Endothelial cell of umbilical vein (primary cell): ENCODE data around the gene HDAC9. TPM values are rescaled to one million over a fixed set of nuclear protein-coding genes. Genes with fewer than 3 reads are reported as not detected.

Experiments
- BruUV-seq: library from RNA; stranded (reverse); fragments of 400-500 nt; replicated peaks from 2 replicates; lab custom pipeline; 2021; lab: Mats Ljungman, UMichigan
- CTCF ChIA-PET: fragments of 300-600, 350-600 bp; sonication (Branson Sonifier 250); formaldehyde crosslinking; loops from one replicate; lab custom pipeline; 2021; ENCODE audit warnings: antibody characterized with exemption, inconsistent platforms; lab: Charles Lee
- POLR2A ChIA-PET: fragments of 300-600, 350-600 bp; sonication (Branson Sonifier 250); formaldehyde crosslinking; loops from one replicate; lab custom pipeline; 2021; ENCODE audit warnings: antibody characterized with exemption, inconsistent platforms; lab: Charles Lee
- DNase-seq: peaks from one replicate; pipeline ENCODE4 v3.0.0-alpha.2; 2011; ENCODE audit warnings: low read depth, low spot score
- FAIRE-seq: peaks from 2 replicates; lab custom pipeline; 2011; peaks lifted over from hg19 to GRCh38; lab: Jason Lieb, UNC
- H2AFZ ChIP-seq: 2 replicates; pipeline ENCODE4 v1.6.0; 2012; ENCODE audit warnings: low read depth, low read length, control low read depth, inconsistent platforms
- H3K27ac ChIP-seq: 2 replicates; pipeline ENCODE4 v1.5.1; 2011; ENCODE audit warnings: low read depth, mild to moderate bottlenecking, control low read depth, low read length, moderate library complexity; ENCODE audit not compliant: insufficient read depth
- H3K27me3 ChIP-seq, 2 experiments: 2 replicates each; pipeline versions ENCODE4 v1.6.0 to v1.6.1; 2011; ENCODE audit warnings: low read length in 2 of 2, mixed read lengths in 1 of 2; ENCODE audit not compliant: control insufficient read depth in 2 of 2, insufficient read depth in 2 of 2
- H3K36me3 ChIP-seq, 2 experiments: 2 replicates in 1 of 2; 3 replicates in 1 of 2; pipeline ENCODE4 v1.5.1; 2011; ENCODE audit warnings: low read length in 2 of 2, mild to moderate bottlenecking in 1 of 2, moderate library complexity in 1 of 2; ENCODE audit not compliant: control insufficient read depth in 2 of 2, insufficient read depth in 2 of 2; ENCODE audit errors: extremely low read depth in 1 of 2
- H3K4me1 ChIP-seq: 3 replicates; pipeline ENCODE4 v1.5.1; 2011; ENCODE audit warnings: mild to moderate bottlenecking, low read length; ENCODE audit not compliant: control insufficient read depth, insufficient read depth; ENCODE audit errors: extremely low read depth
- H3K4me2 ChIP-seq: 2 replicates; pipeline ENCODE4 v1.6.1; 2011; ENCODE audit warnings: low read length, control low read depth, mixed read lengths; ENCODE audit not compliant: insufficient read depth
- H3K4me3 ChIP-seq, 3 experiments: fragments of 200-600 bp in 1 of 3; sonication (generic), shearing (Covaris generic) in 1 of 3; replicated peaks in 1 of 3; 2 replicates each; pipeline ENCODE4 v1.5.1; 2011 to 2016; ENCODE audit warnings: control low read depth in 3 of 3, low read length in 3 of 3, mild to moderate bottlenecking in 2 of 3, inconsistent platforms in 1 of 3, low read depth in 1 of 3, moderate library complexity in 1 of 3; ENCODE audit not compliant: insufficient read depth in 1 of 3
- H3K79me2 ChIP-seq: 2 replicates; pipeline ENCODE4 v1.6.0; 2012; ENCODE audit warnings: low read length, inconsistent platforms; ENCODE audit not compliant: control insufficient read depth, insufficient read depth
- H3K9ac ChIP-seq: replicated peaks from 2 replicates; pipeline ENCODE3; 2011; ENCODE audit warnings: low read length, control low read depth; ENCODE audit not compliant: insufficient read depth; ENCODE audit errors: extremely low read depth
- H3K9me1 ChIP-seq: replicated peaks from 3 replicates; pipeline ENCODE4 v1.6.0; 2011; ENCODE audit warnings: mild to moderate bottlenecking, low read length; ENCODE audit not compliant: control insufficient read depth, insufficient read depth; ENCODE audit errors: extremely low read depth
- H3K9me3 ChIP-seq: replicated peaks from 2 replicates; pipeline ENCODE4 v1.5.1; 2012; ENCODE audit warnings: low read length, inconsistent platforms; ENCODE audit not compliant: control insufficient read depth, insufficient read depth
- H4K20me1 ChIP-seq: replicated peaks from 2 replicates; pipeline ENCODE3; 2011; ENCODE audit warnings: mild to moderate bottlenecking, low read length; ENCODE audit not compliant: control insufficient read depth, insufficient read depth; ENCODE audit errors: extremely low read depth
- EZH2 ChIP-seq: IDR thresholded peaks from 2 replicates; pipeline ENCODE4 v1.6.1; 2012; ENCODE audit warnings: borderline replicate concordance, low read depth, mild to moderate bottlenecking, moderate library complexity, low read length, inconsistent platforms; ENCODE audit not compliant: severe bottlenecking
- FOS ChIP-seq: IDR thresholded peaks from 2 replicates; pipeline ENCODE4 v1.6.1; 2011; ENCODE audit warnings: mild to moderate bottlenecking, low read length, moderate library complexity, borderline replicate concordance; ENCODE audit not compliant: insufficient read depth
- GATA2 ChIP-seq: IDR thresholded peaks from 2 replicates; pipeline ENCODE4 v1.7.0; 2011; ENCODE audit warnings: low read depth, mild to moderate bottlenecking, moderate library complexity, mixed read lengths, low read length; ENCODE audit not compliant: insufficient read length, insufficient read depth
- JUN ChIP-seq: IDR thresholded peaks from 2 replicates; pipeline ENCODE4 v1.6.1; 2011; ENCODE audit warnings: borderline replicate concordance, low read depth; ENCODE audit not compliant: insufficient read length, insufficient read depth
- MYC ChIP-seq: IDR thresholded peaks from one replicate; pipeline ENCODE4 v1.6.1; 2011; ENCODE audit warnings: mild to moderate bottlenecking, low read depth, low read length
- POLR2A ChIP-seq: IDR thresholded peaks from 2 replicates; pipeline ENCODE4 v1.6.1; 2012; ENCODE audit warnings: low read depth, mild to moderate bottlenecking, control low read depth, low read length
- POLR2AphosphoS5 ChIP-seq: IDR thresholded peaks from 2 replicates; pipeline ENCODE4 v1.6.1; 2012; ENCODE audit warnings: low read depth, mild to moderate bottlenecking, control low read depth, low read length, moderate library complexity; ENCODE audit not compliant: insufficient read depth
- dilution Hi-C: fragments of 300-500 bp; cut with MboI; formaldehyde crosslinking; loops from one replicate; pipeline ENCODE4 v1.15.0; 2019; ENCODE audit warnings: low sequenced_read_pairs; ENCODE audit not compliant: extremely low pct_ligation_motif_present
- intact Hi-C: fragments of 100-400 bp; cut with micrococcal nuclease; formaldehyde crosslinking; loops from one replicate; pipeline ENCODE4 v1.10.0; 2022
- polyA plus RNA-seq, 4 experiments: library from polyadenylated mRNA; depleted of rRNA in 3 of 4; stranded (reverse) in 3 of 4; unstranded in 1 of 4; fragments of >200 nt; gene quantifications; 2 replicates each; pipeline versions ENCODE4 v1.2.1 to v1.2.3, GENCODE V29; 2011 to 2012; ENCODE audit warnings: missing spikeins in 1 of 4
- total RNA-seq: library from RNA; stranded (reverse); gene quantifications from 2 replicates; pipeline ENCODE4 v1.2.3, GENCODE V29; 2021
- TF ChIP-seq, protein P1 (sequence below): IDR thresholded peaks from 2 replicates; pipeline ENCODE4 v1.6.1; 2011; ENCODE audit not compliant: insufficient read depth, insufficient read length
- TF ChIP-seq, protein P2 (sequence below), 2 donors: IDR thresholded peaks; 1 replicate in 1 of 2; 2 replicates in 1 of 2; pipeline ENCODE4 v1.5.1; 2011; ENCODE audit warnings: low read length in 2 of 2, mild to moderate bottlenecking in 2 of 2, moderate library complexity in 2 of 2, control low read depth in 1 of 2, inconsistent platforms in 1 of 2, low read depth in 1 of 2; ENCODE audit not compliant: insufficient read depth in 1 of 2; ENCODE audit errors: extremely low read depth in 1 of 2

HDAC9 gene
- total and polyA plus RNA-seq, 2 donors (not counting 3 experiments of a cell fraction or from before 2014, with no cell fraction given), result 1.8 to 11.6 TPM

DNA sequence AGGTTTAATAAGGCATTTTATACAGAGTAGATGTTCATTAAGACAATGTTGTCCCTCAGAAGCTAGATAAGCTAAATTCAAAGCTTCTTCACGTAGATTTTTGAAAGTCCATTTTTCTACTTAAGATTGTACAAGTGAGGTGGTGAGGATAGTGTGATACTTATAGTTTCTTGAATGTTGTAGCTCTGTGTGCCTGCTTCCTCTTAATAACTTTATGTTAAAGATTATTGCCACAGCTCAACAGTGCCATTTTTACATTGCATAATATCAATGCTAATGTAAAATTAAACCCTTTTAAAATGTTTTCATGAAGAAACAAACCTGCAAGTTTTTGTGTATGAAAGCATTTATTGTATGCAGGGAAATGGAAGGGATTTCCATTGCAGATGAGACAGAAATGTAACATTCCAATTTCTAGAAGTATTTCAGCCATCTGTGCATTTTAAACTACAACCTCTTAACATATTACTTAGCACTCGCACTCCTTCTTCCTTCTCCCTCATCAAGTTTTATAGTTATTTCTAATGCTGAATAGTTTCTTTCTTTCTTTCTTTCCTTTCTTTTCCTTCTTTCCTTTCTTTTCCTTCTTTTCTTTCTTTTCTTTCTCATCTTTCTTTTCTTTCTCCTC is 409.9 kb downstream of the HDAC9 start:
- Histone ChIP-seq H3K27ac (no peak overlapping the region), H3K4me3 (no peak overlapping the region), H2AFZ (no peak overlapping the region), H3K4me2 (no peak overlapping the region), H3K79me2 (no peaks in the 10 kb centered on the region), H3K9me3 (no peaks in the 10 kb centered on the region), H3K4me1 (no peaks in the 10 kb centered on the region), H3K27me3 (no peaks in the 10 kb centered on the region), H4K20me1 (no peaks in the 10 kb centered on the region), H3K9ac (no peak overlapping the region), H3K36me3 (no peaks in the 10 kb centered on the region), H3K9me1 (no peaks in the 10 kb centered on the region)
- FAIRE-seq (no peak), DNase-seq (no peak)
- ChIA-PET CTCF (interaction anchor here (0.7 kb wide), 1 partner anchor 553 kb away, joined by 3 read pairs; no protein-coding TSS in a partner anchor), POLR2A (no interaction called here)
- no TSS peak for BruUV-seq
- no peak for TF ChIP-seq GATA2
- TF ChIP-seq POLR2AphosphoS5, result no peak
- TF ChIP-seq JUN, result no peak
- TF ChIP-seq, protein P1, sequence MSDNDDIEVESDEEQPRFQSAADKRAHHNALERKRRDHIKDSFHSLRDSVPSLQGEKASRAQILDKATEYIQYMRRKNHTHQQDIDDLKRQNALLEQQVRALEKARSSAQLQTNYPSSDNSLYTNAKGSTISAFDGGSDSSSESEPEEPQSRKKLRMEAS, result no peak
- TF ChIP-seq EZH2, result no peak
- no peak for TF ChIP-seq MYC
- TF ChIP-seq, protein P2, sequence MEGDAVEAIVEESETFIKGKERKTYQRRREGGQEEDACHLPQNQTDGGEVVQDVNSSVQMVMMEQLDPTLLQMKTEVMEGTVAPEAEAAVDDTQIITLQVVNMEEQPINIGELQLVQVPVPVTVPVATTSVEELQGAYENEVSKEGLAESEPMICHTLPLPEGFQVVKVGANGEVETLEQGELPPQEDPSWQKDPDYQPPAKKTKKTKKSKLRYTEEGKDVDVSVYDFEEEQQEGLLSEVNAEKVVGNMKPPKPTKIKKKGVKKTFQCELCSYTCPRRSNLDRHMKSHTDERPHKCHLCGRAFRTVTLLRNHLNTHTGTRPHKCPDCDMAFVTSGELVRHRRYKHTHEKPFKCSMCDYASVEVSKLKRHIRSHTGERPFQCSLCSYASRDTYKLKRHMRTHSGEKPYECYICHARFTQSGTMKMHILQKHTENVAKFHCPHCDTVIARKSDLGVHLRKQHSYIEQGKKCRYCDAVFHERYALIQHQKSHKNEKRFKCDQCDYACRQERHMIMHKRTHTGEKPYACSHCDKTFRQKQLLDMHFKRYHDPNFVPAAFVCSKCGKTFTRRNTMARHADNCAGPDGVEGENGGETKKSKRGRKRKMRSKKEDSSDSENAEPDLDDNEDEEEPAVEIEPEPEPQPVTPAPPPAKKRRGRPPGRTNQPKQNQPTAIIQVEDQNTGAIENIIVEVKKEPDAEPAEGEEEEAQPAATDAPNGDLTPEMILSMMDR (IDR thresholded peaks at IDR 0.05; ENCODE audit: extremely low read depth in 1 of 2, insufficient read depth in 1 of 2, low read depth in 1 of 2, low read length in 2 of 2), result no peak
- TF ChIP-seq FOS, result no peak
- no peak for TF ChIP-seq POLR2A
- intact Hi-C loops (no loop called here), dilution Hi-C loops (no loop called here)
